Suprapubic skin (tissue), 4 donors: ENCODE data around the gene SMTNL1. TPM values are rescaled to one million over a fixed set of nuclear protein-coding genes. Genes with fewer than 3 reads are reported as not detected.

ENCODE experiments used
- DNase-seq, 2 donors: peaks; one replicate each; pipeline ENCODE4 v3.0.0-alpha.2; 2019; ENCODE audit warnings: low spot score in 2 of 2
- H3K27ac ChIP-seq: fragments of 200-600 bp; sonication (generic); one replicate; pipeline ENCODE4 v1.5.1; 2019
- H3K27me3 ChIP-seq: fragments of 200-600 bp; sonication (generic); one replicate; pipeline ENCODE4 v1.5.1; 2019
- H3K36me3 ChIP-seq: fragments of 200-600 bp; sonication (generic); one replicate; pipeline ENCODE4 v1.5.1; 2019
- H3K4me1 ChIP-seq: fragments of 200-600 bp; sonication (generic); one replicate; pipeline ENCODE4 v1.5.1; 2019
- H3K4me3 ChIP-seq: fragments of 200-600 bp; sonication (generic); one replicate; pipeline ENCODE4 v1.5.1; 2019; ENCODE audit warnings: mild to moderate bottlenecking
- H3K9me3 ChIP-seq: fragments of 200-600 bp; sonication (generic); one replicate; pipeline ENCODE4 v1.5.1; 2019
- EP300 ChIP-seq: sonication (generic); formaldehyde crosslinking; IDR thresholded peaks from one replicate; pipeline ENCODE4 v1.6.1; 2017; ENCODE audit warnings: antibody characterized with exemption
- POLR2A ChIP-seq, 2 donors: fragments of 450-650 bp; IDR thresholded peaks; one replicate each; pipeline ENCODE4 v1.6.1; 2017; ENCODE audit warnings: antibody characterized with exemption in 2 of 2, mild to moderate bottlenecking in 2 of 2, moderate library complexity in 2 of 2
- POLR2AphosphoS5 ChIP-seq, 3 donors: sonication (generic); formaldehyde crosslinking; IDR thresholded peaks; one replicate each; pipeline ENCODE4 v1.6.1; 2017; ENCODE audit warnings: antibody characterized with exemption in 3 of 3
- WGBS: methylation state at CpG from one replicate; pipeline ENCODE4 v1.1.5; 2018; 5-methylcytosine and 5-hydroxymethylcytosine counted together
- total RNA-seq, 4 donors: library from RNA; depleted of rRNA; stranded (reverse); fragments of >200 nt; gene quantifications; one replicate each; pipeline ENCODE4 v1.1.0, GENCODE V29; 2016
- TF ChIP-seq, protein P1 (sequence below), 2 donors: fragments of 200-600 bp in 1 of 2; fragments of 450-650 bp in 1 of 2; sonication (generic) in 1 of 2; IDR thresholded peaks; one replicate each; pipeline ENCODE4 v1.5.1; 2016 to 2019; ENCODE audit warnings: antibody characterized with exemption in 2 of 2, mild to moderate bottlenecking in 1 of 2, moderate library complexity in 1 of 2

The SMTNL1 gene
- total RNA-seq, 4 donors from 2014 or later = not detected

DNA sequence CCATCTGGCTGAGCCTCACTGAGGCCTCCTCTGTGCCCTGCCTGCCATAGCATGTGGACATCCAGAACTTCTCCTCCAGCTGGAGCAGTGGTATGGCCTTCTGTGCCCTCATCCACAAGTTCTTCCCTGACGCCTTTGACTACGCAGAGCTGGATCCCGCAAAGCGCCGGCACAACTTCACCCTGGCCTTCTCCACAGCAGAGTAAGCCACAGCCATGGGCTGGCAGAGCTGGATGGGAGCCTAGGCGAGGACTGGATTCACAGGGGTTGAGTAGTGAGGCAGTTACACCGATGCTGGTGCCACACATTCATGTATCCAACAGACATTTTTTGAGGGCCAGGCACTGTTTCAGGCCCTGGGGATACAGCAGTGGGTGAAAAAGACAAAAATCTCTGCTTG, 9.1 kb downstream of the SMTNL1 start:
- H3K36me3 ChIP-seq = peaks cover 37% of the 10 kb centered on the region
- TF ChIP-seq EP300 (no peak), POLR2A (IDR thresholded peaks at IDR 0.05) (no peak), POLR2AphosphoS5 (IDR thresholded peaks at IDR 0.05) (no peak)
- TF ChIP-seq, protein P1, sequence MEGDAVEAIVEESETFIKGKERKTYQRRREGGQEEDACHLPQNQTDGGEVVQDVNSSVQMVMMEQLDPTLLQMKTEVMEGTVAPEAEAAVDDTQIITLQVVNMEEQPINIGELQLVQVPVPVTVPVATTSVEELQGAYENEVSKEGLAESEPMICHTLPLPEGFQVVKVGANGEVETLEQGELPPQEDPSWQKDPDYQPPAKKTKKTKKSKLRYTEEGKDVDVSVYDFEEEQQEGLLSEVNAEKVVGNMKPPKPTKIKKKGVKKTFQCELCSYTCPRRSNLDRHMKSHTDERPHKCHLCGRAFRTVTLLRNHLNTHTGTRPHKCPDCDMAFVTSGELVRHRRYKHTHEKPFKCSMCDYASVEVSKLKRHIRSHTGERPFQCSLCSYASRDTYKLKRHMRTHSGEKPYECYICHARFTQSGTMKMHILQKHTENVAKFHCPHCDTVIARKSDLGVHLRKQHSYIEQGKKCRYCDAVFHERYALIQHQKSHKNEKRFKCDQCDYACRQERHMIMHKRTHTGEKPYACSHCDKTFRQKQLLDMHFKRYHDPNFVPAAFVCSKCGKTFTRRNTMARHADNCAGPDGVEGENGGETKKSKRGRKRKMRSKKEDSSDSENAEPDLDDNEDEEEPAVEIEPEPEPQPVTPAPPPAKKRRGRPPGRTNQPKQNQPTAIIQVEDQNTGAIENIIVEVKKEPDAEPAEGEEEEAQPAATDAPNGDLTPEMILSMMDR (IDR thresholded peaks at IDR 0.05) = no peak
- WGBS = 98% methylated on average over 7 of the region's 7 CpGs

DNA sequence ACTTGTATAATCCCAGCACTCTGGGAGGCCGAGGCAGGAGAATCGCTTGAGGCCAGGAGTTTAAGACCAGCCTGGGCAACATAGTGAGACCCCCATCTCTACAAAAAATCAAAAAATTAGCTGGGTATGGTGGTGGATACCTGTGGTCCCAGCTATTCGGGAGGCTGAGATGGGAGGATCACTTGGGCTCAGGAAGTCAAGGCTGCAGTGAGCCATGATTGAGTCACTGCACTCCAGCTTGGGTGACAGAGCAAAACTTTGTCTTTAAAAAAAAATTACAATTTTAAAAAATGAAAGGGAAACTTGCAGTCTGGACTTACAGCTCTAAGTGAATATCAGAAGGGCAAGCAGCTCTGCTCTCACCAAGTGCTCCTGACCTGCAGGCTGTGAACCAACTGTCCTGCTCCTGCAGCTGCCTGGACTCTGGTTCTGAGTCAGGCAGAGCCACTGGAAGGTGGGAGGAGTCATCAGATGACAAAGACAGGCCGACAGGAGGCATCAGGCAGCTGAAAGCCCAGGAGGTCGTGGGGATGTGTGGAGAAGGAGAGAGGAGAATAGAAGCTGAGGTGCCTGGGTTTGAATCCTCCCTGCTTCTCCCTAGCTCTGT, 9.6 kb downstream of the SMTNL1 start:
- Histone ChIP-seq H3K9me3 (no peaks in the 10 kb centered on the region), H3K36me3 (peaks cover 42% of the 10 kb centered on the region), H3K4me3 (no peak overlapping the region), H3K27me3 (no peaks in the 10 kb centered on the region), H3K4me1 (no peaks in the 10 kb centered on the region), H3K27ac (no peak overlapping the region)
- no peak for DNase-seq
- TF ChIP-seq POLR2A (IDR thresholded peaks at IDR 0.05) (no peak), POLR2AphosphoS5 (IDR thresholded peaks at IDR 0.05) (no peak), EP300 (no peak)
- TF ChIP-seq, protein P1 (IDR thresholded peaks at IDR 0.05) = no peak
- WGBS = 67% methylated on average over 5 of the region's 5 CpGs

More for the DNA sequence above, 9.1 kb downstream of the SMTNL1 start:
- no peaks in the 10 kb centered on the region for H3K27me3 ChIP-seq
- H3K9me3 ChIP-seq = no peaks in the 10 kb centered on the region
- H3K27ac ChIP-seq = no peak overlapping the region
- no peaks in the 10 kb centered on the region for H3K4me1 ChIP-seq
- no peak for DNase-seq
- no peak overlapping the region for H3K4me3 ChIP-seq

DNA sequence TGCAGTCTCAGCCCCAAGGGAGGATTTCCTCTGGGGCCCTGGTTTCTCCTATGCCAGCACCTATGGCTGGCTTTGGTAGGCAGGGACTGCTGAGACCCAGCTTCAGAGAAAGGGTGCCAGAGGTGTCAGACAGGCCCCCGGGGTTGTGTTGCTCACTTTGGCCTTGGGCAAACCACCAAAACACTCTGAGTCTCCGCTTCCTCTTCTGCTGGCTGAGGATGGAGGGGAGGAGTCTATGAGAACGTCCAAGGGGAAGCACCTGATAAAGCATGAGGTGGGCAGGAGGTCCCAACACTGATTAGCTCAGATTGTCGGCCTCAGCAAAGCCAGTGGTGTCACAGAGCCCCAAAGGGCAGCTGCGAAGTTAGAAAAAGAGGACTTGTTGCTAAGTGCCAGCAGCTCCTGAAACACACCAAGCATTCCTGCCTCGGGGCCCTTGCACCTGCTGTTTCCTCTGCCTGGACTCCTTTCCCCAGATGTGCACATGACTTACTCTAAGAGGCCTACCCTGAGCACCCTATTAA, 10.5 kb downstream of the SMTNL1 start:
- H3K27me3 ChIP-seq = no peaks in the 10 kb centered on the region
- DNase-seq = no peak
- no peak overlapping the region for H3K27ac ChIP-seq
- H3K4me1 ChIP-seq = no peaks in the 10 kb centered on the region
- no peak overlapping the region for H3K4me3 ChIP-seq
- H3K36me3 ChIP-seq = peaks cover 52% of the 10 kb centered on the region
- 35% methylated on average over 6 of the region's 6 CpGs for WGBS
- TF ChIP-seq POLR2AphosphoS5 (IDR thresholded peaks at IDR 0.05) (no peak), EP300 (no peak), POLR2A (IDR thresholded peaks at IDR 0.05) (no peak)
- TF ChIP-seq, protein P1 (IDR thresholded peaks at IDR 0.05) = no peak
- no peaks in the 10 kb centered on the region for H3K9me3 ChIP-seq

DNA sequence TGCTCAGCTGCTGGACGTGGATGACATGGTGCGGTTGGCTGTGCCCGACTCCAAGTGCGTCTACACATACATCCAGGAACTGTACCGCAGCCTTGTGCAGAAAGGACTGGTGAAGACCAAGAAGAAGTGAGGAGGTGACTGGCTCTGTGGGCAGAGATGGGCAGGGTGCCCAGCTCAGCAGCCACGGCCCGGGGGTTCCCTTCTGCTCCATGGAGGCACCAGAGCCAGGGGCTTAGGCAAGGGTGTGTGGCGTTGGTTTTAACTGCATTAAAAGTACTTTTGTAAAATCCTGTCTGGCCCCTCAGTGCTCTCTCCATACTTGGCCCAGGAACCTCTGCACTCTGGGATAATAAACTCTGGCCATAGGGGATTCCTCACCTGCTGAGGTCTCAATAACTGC, 12.6 kb downstream of the SMTNL1 start:
- H3K36me3 ChIP-seq = peaks cover 72% of the 10 kb centered on the region
- WGBS = 91% methylated on average over 8 of the region's 8 CpGs
- no peaks in the 10 kb centered on the region for H3K4me1 ChIP-seq
- DNase-seq = no peak
- TF ChIP-seq POLR2A (IDR thresholded peaks at IDR 0.05) (no peak), POLR2AphosphoS5 (IDR thresholded peaks at IDR 0.05) (no peak), EP300 (no peak)
- TF ChIP-seq, protein P1 (IDR thresholded peaks at IDR 0.05) = no peak
- H3K9me3 ChIP-seq = no peaks in the 10 kb centered on the region
- H3K27me3 ChIP-seq = no peaks in the 10 kb centered on the region
- H3K4me3 ChIP-seq = no peak overlapping the region
- H3K27ac ChIP-seq = no peak overlapping the region

DNA sequence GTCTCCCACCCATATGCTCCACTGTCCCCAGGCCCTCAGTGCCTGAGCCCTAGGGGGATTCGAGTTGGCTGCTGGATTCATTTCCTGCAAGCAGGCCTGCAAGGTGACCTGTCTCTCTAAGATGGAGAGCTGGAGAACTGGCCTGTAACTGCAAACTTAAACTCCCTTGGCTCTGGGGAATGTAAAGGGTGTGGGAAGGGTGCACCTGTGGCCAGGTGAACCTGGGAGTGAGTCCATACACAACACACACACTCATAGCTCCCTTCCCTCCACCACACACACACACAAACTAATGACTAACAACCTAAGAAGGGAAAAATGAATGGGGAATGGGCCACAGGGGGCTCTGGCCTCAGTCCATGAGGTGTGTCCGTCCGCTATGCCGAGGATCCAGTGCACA, 14.5 kb downstream of the SMTNL1 start:
- TF ChIP-seq POLR2AphosphoS5 (IDR thresholded peaks at IDR 0.05) (no peak), EP300 (no peak), POLR2A (IDR thresholded peaks at IDR 0.05) (no peak)
- TF ChIP-seq, protein P1 (IDR thresholded peaks at IDR 0.05) = no peak
- Histone ChIP-seq H3K27ac (no peak overlapping the region), H3K36me3 (peaks cover 90% of the 10 kb centered on the region), H3K4me3 (no peak overlapping the region), H3K9me3 (no peaks in the 10 kb centered on the region), H3K4me1 (no peaks in the 10 kb centered on the region), H3K27me3 (no peaks in the 10 kb centered on the region)
- DNase-seq = no peak
- WGBS = 91% methylated on average over 4 of the region's 4 CpGs
